ENCODE results near the gene RPL37A.

RPL37A gene

GRCh38 chr2:216498379-216499352 lies at the start of gene RPL37A:
Gene RPL37A, plus strand, starts transcription at chr2:216498844. Its CDS starts 31 bp downstream, at chr2:216498875.
- DNase-seq (ENCODE audit: low spot score): peak; percentile 93

DNA sequence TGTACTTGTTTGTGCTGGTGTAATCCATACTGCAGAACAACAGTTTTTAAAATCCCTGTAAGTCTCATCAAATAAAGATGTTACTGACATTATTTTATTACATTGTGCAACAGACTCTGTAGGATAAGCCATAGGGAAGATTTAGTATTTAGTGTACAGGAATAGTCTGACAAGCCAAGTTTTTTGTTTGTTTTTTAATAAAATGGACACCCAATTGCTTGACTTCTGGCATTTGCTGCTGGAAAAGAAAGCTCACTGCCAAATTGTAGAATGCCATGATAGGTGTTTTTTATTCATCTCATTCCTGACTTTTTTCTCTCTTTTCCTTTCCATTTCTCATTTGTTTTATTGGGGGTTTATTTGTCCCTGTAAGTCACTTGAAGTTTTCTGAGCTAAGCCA lies 48.3 kb upstream of the RPL37A start:
- no peak for DNase-seq (ENCODE audit: low spot score)

DNA sequence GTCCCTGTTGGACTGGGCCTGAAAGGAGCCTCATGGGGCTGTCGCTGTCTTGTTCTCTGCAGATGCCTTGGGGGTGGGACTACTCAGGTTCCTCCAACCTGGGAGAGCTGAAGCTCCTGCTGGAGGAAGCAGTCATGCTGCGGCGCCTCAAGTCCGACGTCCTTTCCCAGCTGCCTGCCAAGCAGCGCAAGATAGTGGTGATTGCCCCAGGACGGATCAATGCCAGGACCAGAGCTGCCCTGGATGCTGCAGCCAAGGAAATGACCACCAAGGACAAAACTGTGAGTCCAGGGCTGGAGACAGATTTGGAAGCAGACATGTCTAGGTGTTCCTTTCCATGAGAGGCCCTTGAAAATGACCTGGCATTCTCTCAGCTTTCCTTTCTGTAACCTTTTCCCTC lies 47.9 kb upstream of the RPL37A start:
- no peak for DNase-seq (ENCODE audit: low spot score)

DNA sequence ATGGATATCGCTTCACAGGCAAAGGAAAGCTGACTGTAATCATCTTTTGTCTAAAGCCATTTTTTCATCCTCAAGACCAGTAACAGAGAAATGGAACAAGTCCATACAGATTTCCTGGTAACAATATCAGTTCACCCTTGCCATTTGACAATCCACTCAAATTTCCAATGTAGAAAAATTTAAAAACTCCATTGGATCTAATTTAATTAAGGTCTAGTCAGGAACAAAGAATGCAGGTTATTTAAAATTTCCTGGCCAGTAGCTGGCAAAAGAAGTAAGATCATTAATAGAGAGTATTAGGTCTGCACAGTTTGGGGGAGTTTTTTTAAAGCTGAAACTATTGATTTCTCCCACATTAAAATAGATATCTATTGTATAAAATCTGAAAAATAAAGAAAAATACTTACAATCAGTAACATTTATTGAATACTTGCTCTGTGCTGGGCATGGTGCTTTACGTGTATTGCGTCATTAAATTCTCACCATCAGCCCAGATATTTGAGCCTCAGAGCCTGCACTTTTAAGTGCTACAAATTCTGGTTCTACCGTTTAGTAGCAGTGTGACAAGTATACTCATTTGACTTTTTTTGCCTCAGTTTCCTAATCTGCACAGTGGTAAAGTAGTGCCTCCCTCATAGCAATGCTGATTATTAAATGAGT lies 44.6 kb upstream of the RPL37A start:
- no peak for DNase-seq (ENCODE audit: low spot score)

DNA sequence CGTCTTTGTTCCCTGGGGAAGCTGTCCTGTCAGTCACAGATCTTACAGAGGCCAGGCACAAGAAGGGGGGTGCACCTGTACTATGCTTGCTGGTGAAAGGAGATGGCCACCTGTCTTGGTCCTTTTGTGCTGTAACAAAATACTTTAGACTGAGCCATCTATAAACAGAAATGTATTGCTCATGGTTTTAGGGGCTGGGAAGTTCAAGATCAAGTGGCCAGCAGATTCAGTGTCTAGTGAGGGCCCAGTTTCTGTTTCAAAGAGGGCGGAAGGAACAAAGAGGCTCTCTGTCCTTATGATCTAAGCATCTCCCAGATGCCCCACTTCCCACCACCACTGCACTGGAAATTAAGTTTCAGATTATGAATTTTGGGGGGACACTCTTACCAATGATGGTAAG lies 35.5 kb upstream of the RPL37A start:
- no peak for DNase-seq (ENCODE audit: low spot score)

GRCh38 chr2:216464104-216464720 lies 34.4 kb upstream of the RPL37A start:
- DNase-seq (ENCODE audit: low spot score): no peak

DNA sequence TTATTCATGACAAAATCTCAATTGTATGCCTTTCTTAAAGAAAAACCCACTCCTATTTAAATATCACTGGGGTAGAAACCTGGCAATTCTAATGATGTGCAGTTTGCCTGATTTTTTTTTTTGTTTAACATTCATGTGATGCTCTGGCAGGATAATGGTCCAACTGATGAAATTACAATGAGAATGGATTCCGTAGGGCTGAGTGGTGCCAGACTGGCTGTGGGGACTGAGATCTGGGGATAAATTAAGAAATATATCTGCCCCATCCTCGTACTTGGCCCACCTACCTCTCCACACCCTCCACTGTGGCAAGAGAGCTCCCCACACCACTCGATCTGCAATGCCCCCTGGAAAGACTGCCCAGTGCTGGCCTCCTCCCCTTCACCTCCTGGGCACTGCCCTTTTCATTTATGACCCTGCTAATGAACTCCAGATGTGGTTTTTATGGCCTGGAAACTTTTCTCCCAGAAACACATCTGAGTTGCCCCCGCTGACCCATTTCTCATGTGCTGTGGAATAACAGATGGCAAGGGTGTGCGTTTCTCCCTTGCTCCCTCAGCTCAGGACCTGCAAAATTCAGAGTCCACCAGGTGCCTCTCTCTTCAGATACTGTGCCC lies 33.0 kb upstream of the RPL37A start:
- no peak for DNase-seq (ENCODE audit: low spot score)

DNA sequence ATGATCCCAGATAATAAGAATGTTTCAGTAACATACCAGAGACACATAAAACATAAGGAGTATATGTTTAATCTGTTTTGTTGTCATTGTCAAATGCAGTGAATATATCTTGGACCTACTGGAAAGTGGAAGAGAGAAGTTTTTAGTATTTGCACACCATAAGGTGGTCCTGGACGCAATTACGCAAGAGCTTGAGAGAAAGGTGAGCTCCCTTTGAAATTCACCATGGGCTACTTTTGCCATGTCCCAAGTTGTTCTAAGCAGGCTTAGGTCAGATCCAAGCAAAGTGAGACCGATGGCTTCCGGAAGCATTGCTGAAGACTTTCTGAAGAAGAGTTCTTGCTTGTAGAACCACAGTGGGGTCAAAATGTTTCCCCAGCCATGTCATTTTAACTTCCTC lies 30.8 kb upstream of the RPL37A start:
- no peak for DNase-seq (ENCODE audit: low spot score)

- no peak for DNase-seq (ENCODE audit: low spot score)
Observed at GRCh38 chr2:216469661-216470060, 29.0 kb upstream of the RPL37A start.

GRCh38 chr2:216473187-216473586 lies 25.5 kb upstream of the RPL37A start:
- DNase-seq (ENCODE audit: low spot score): no peak

DNA sequence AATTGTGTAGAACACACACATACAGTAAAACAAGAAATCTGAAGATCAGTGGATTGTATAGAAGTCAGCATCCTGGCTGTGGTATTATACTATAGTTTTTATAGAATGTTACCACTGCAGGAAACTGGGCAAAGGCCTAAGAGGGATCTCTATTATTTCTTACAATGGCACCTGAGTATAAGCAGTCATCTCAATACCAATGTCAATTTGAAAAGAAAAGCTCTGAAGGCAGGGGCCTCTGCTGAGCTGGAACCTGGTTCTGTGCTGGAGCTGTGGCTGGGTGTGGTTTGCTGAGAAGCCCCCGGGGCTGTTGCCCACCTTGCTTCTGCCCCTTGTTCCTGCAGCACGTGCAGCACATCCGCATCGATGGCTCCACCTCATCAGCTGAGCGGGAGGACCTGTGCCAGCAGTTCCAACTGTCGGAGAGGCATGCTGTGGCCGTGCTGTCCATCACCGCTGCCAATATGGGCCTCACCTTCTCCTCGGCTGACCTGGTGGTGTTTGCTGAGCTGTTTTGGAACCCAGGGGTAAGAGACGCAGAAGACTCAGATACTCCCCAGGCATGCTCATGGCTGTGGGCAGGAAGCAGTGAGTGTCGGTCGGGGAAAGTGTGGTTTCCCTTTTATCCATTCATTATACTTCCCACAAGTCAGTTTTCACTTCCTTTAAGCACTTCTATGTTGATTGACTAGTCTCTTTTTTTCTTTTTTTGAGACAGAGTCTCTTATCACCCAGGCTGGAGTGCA lies 23.5 kb upstream of the RPL37A start:
- no peak for DNase-seq (ENCODE audit: low spot score)

GRCh38 chr2:216475767-216476166 lies 22.9 kb upstream of the RPL37A start:
- no peak for DNase-seq (ENCODE audit: low spot score)

GRCh38 chr2:216477283-216478035 lies 21.2 kb upstream of the RPL37A start:
- no peak for DNase-seq (ENCODE audit: low spot score)

DNA sequence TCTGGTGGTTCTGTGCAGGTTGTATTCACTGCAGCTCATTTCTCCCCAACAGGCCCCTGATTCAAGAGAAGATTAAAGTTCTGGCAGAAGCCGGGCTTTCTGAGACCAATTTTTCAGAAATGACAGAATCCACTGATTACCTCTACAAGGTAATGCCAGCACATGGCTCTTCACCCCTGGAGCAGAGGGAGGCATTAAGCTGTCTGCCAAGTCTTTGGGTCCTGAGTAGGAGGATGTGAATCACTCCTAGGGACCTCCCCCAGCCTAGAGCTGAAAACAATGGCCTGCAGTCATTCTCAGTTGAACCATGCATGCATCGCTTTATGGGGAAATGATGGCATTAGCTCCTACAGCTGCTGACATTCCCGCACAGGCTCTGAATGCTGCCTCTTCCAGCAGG lies 20.5 kb upstream of the RPL37A start:
- DNase-seq (ENCODE audit: low spot score): no peak

DNA sequence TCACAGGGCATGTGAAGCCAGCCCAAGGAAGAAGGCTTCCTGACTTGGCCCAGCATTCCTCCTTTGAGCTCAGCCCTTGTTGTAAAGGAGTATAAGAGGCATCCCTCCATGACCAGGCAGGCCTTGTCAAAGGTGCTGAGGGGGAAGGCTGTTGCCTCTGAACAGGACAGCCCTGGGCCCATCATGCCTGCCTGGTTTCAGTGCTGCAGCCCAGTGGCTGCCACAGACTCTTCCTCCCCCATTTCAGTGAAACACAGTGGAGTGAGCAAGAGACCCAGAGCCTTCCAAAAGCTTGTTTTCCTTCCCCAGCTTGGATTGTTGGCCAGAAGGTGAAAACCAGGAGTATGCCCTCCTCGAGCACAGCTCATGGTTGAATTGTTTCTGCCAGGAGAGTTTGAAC lies 19.9 kb upstream of the RPL37A start:
- no peak for DNase-seq (ENCODE audit: low spot score)

- DNase-seq (ENCODE audit: low spot score): no peak
Observed at GRCh38 chr2:216480221-216480620, 18.4 kb upstream of the RPL37A start.

DNA sequence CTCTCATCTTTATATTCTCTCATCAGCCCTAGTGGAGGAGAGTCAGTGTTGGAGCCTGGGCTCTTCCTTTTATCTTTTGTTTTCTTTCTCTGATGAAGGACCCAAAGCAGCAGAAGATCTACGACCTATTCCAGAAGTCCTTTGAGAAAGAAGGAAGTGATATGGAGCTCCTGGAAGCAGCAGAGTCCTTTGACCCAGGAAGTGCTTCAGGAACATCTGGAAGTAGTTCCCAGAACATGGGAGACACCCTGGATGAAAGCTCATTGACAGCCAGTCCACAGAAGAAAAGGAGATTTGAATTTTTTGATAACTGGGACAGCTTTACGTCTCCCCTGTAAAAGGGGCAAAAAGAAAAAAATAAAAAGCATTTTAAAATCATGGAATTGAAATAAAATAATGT lies 16.0 kb upstream of the RPL37A start:
- DNase-seq (ENCODE audit: low spot score): no peak

- DNase-seq (ENCODE audit: low spot score): no peak
Observed at GRCh38 chr2:216485237-216485636, 13.4 kb upstream of the RPL37A start.

DNA sequence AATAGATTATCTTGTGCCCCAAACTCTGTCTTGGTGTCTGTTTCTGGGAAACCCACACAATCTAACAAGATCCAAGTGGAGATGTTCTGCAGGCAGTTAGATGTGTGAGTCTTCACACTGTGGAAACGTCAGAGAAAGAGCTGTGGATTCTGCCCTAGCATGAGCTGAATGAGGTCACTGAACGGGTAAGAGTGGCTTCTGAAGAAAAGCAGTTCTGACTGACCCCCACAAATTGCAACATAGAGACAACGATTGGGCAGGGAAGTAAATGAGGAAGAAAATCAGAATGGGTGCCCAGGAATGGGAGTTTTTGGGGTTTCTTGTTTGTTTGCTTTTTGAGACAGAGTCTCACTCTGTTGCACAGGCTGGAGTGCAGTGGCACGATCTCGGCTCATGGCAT lies 12.9 kb upstream of the RPL37A start:
- no peak for DNase-seq (ENCODE audit: low spot score)

DNA sequence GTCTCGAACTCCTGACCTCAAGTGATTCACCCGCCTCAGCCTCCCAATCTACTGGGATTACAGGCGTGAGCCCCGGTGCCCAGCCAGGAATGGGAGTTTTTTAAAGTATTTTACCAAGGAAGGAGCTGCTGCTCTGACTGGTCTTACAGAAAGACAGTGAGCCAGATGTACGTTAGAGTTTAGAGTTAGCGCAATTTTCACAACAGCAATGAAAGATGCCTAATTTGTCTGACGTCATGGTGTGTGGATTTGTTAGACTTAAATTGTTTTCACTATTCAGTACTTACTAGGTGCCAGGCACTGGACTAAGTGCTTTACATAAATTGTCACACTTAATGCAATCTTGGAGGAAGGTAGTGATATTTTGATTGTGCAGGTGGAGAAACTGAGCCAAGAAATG lies 12.4 kb upstream of the RPL37A start:
- DNase-seq (ENCODE audit: low spot score): no peak

- no peak for DNase-seq (ENCODE audit: low spot score)
Observed at GRCh38 chr2:216486708-216487107, 11.9 kb upstream of the RPL37A start.

Data from ecto neural progenitor cell (in vitro differentiated cells).